HG03521 (cell line): ENCODE data around the gene QSOX1.

Experiments used
- ATAC-seq: cut with Tn5 transposase; IDR thresholded peaks from one replicate; pipeline ENCODE4 v1.9.1; 2021; ENCODE audit warnings: mild to moderate bottlenecking, moderate library complexity; ENCODE audit not compliant: unreplicated experiment

The QSOX1 gene

DNA sequence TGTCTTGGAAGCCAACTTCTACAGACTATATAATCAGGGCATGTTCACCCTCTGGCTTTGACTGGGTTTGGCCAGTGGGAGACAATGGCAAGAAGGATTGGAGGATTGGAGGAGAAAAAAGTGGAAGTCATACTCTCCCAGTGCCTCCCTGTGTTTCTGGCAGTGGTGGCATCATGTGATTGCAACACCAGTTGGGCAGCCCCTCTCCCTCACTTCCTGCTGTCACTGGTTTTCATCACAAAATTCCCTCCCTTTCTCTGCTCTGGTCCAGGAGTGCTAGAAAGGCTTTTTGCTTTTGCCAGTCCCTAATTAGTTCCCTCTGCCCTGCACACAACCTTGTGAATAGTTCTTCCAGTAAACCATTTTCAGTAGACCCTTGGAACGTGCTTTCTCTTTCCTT, 3.7 kb upstream of the QSOX1 start:
- ATAC-seq = no peak

- no peak for ATAC-seq
Observed at GRCh38 chr1:180151508-180151907, 3.2 kb upstream of the QSOX1 start.

GRCh38 chr1:180152588-180152987, 2.1 kb upstream of the QSOX1 start:
- no peak for ATAC-seq

DNA sequence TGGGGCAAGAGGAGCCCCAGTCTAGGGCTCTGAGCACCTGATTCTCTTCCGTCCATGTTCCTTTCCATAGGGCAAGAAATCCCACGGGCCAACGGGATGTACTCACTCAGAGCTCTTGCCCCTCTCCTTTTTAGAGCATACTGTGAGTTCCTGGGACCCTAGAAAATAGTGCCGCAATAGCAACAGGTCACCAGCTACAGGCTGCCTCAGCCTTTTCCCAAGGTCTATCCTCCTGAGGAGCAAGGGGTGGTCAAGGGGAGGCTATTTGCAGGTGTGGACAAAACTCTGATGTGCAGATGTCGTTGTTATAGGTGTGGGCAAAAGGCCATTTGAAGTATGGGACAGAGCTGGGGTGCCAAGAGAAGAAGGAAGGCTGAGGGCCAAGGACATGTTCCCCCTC, 1.6 kb upstream of the QSOX1 start:
- ATAC-seq = no peak

GRCh38 chr1:180154003-180154324, 705 bp upstream of the QSOX1 start:
- no peak for ATAC-seq

- no peak for ATAC-seq
Observed at GRCh38 chr1:180155182-180155682, 563 bp downstream of the QSOX1 start.

DNA sequence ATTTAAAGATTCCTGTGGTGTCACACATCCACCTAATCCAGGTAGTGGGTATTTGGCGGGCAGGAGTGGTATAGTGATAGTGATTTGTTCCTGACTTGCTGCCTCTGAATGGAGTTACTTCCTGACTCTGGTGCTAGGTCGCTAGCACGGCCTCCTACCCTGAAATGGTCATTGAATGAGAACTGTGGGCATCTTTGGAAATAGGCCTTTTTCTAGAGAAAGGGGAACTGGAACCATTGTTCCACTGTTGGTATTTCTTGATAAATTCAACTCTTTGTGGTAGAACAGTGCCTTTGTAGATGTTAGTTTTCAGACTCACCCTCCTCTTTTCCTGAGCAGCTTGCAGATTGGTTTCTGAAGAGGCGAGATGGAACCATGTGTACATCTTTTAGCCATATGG, 1.5 kb downstream of the QSOX1 start:
- no peak for ATAC-seq

- no peak for ATAC-seq
Observed at GRCh38 chr1:180156631-180157091, 2.0 kb downstream of the QSOX1 start.

DNA sequence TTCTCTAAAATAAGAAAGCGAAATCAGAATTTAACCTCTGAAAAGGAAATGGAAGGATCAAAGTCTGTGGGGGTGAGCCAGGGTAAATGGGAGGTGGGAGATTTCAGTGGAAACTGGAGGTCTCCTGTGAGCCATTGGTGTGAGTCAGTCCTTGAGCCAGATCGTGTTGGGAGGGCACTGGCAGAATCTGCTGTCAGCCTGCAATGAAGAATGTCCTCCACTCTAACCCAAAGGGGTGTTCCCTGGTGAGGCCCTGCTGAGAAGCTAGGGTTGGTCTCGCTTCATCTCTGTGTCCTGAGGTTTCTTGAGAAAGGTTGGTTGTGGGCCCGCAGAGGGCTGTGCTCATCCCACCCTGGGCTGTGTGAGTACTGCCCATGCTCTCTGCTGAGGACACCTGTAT, 2.4 kb downstream of the QSOX1 start:
- no peak for ATAC-seq

- no peak for ATAC-seq
Observed at GRCh38 chr1:180157576-180158057, 2.9 kb downstream of the QSOX1 start.

DNA sequence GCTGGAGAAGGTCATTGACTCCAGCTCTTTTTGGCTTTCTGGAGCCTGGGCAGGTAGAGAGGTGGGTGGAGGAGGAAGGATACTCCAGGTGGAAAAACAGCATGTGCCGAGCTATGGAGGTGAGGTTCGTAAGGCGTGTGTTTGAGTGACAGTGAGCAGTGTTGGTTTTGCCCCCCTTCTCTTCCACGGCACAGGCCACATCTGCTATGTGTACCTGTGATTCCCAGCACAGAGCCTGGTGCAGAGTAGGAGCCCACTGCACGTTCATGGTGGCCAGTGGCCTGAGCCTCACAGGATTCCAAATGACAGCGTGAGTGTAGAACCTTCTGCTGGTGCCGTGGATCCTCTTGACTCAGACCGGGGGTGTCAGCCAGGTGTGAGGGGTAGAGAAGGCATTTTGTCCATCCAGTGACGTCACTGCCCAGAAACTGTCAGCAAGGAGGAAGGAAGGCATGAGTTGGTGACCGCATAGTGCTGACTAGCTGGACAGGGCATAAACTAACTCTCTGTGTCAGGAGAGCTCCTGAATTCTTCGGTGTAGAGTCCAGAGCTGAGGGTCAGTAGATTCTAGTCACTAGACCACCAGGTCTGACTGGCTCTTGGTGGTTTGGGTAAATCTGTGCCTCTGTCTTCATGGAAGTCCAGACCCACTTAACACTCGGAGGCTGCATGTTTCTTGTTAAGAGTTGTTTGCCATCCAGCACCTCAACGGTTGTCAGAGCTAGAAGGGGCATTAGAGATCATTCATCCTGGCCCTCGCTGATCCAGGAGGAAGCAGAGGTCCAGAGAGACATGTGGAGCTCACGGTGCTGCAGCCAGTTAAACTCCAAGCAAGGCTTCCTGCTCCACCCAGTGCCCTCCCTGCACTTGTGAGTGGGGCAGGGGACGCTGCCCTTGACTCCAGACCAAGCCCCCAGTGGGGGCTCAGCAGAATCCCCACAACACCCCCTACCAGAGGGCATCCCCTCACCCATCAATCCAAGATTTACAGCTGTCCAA, 3.8 kb downstream of the QSOX1 start:
- ATAC-seq = no peak

DNA sequence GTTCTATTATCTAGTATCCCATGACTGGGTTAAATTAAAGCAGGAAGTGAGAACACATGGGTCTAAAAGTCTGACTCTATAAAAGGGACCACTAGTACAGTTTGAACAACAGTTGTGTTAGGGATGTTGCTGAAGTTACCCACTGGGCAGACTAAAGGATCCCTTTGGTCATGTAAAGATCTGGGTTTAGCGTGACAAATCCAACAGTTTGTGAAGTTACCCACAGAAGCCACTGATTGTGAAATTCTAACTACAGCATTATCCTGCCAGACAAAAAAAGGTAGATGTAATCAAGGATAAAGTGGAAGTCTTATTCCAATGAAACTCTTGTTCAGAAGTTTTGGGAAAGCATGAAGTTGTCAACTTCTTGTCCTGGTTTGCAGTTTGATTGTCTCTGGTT, 5.7 kb downstream of the QSOX1 start:
- no peak for ATAC-seq

GRCh38 chr1:180163041-180163440, 8.4 kb downstream of the QSOX1 start:
- ATAC-seq = no peak

GRCh38 chr1:180165096-180165495, 10.4 kb downstream of the QSOX1 start:
- no peak for ATAC-seq

GRCh38 chr1:180165509-180166435, 11.1 kb downstream of the QSOX1 start:
- no peak for ATAC-seq

DNA sequence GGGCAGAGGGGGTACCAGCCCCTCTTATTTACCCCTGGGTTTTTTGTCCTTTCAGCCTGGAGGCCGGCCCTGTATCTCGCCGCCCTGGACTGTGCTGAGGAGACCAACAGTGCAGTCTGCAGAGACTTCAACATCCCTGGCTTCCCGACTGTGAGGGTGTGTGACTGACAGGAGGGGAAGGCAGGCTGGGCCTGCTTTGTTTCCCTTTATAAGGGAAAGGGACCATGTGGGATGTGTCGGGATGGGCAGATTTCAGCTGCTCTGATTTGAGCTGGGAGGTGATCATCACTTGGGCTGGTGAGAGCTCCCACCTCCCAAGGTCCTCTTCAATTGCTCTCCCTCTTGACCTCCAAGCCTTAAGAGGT, 11.7 kb downstream of the QSOX1 start:
- ATAC-seq = no peak

DNA sequence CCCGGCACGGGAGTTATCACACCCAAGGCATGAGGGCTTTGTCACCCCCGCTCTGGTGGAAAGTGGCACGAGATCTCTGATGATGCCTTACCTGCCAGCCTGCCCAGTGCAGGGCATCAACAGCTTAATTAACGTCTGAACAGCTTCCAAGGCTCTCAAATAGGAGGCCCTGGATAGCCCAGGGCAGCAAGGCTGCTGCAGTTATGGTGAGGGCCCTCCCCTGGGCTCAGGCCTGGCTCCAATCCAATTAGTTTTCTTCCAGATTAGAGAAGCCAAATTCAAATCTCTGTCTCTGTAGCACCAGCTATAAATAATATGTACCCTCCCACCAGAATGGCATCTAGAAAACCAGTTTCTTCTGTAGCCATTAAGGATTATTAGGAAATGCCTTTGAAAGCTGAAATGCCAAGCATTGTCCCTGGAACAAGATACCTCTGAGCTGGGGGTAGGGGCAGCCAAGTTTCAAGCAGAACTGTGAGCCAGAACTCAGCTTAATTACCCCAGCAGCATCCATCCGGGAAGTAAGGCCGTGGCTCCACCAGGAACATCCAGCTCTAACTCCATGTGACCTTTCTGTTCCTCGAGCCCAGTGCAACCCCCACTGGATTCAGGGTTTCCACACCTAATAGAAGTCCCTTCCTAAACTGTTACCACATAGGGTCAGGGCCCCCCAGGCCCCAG, 12.5 kb downstream of the QSOX1 start:
- ATAC-seq = no peak

DNA sequence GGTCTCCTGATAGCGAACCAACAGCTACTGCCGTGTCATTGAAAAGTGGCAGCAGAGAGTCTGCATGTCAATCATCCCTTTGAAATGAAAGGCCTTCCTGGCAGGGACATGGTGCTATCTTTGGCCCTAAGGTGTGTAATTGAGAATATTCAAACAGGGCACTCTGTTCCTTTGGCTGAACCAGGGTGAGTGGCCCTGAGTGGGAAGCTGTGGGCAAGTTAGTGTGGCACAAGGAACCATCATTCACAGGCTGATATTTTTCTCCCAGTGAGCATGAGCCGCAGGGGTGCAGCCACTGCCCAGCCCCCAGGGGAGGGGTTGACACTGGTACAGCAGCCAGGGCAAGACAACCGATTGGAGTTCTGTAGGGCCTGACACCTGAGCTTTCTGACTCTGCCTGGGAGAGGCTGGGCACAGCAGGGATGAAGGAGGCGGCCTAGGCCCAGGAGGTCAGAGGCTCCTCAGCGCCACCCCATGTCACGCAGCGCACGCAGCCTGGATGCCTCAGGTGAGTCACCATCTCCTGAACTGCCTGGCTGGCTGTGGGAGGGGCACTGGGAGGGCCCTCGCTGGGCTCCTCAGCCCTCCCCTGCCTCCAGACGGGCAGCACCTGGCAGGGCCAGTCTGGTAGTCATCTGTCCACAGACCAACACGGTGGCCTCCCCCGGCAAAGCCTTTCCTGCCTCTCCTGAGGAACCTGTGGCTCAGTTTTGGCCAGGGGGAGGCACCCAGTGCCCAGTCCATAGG, 13.2 kb downstream of the QSOX1 start:
- no peak for ATAC-seq

GRCh38 chr1:180168786-180169639, 14.3 kb downstream of the QSOX1 start:
- ATAC-seq = peak; percentile 63
